H1 (cell line): ENCODE measurements around the gene PTPN3. TPM values are rescaled to one million over a fixed set of nuclear protein-coding genes. Genes with fewer than 3 reads are reported as not detected.

ENCODE experiments used
- CTCF ChIA-PET: fragments of 300-600 bp; sonication (Branson Sonifier 250); formaldehyde crosslinking; loops from one replicate; lab custom pipeline; 2021; ENCODE audit not compliant: partially characterized antibody; lab: Charles Lee
- POLR2A ChIA-PET: fragments of 300-600 bp; sonication (Branson Sonifier 250); formaldehyde crosslinking; loops from one replicate; lab custom pipeline; 2021; ENCODE audit warnings: inconsistent platforms; ENCODE audit not compliant: partially characterized antibody; lab: Charles Lee
- DNase-seq, 2 experiments: peaks; one replicate each; pipeline versions ENCODE4 v3.0.0 to v3.0.0-alpha.2; 2010 to 2022; ENCODE audit warnings: low spot score in 2 of 2, low read depth in 1 of 2, mixed read lengths in 1 of 2
- FAIRE-seq: peaks from 2 replicates; lab custom pipeline; 2011; peaks lifted over from hg19 to GRCh38; lab: Jason Lieb, UNC
- H2AFZ ChIP-seq: 2 replicates; pipeline ENCODE4 v1.8.1; 2012; ENCODE audit warnings: low read length, inconsistent platforms
- H2AK5ac ChIP-seq: 2 replicates; pipeline ENCODE4 v1.6.1; 2013; ENCODE audit warnings: low read depth, low read length
- H2BK120ac ChIP-seq: replicated peaks from 2 replicates; pipeline ENCODE3; 2013; ENCODE audit warnings: low read depth, low read length, inconsistent platforms
- H2BK12ac ChIP-seq: 2 replicates; pipeline ENCODE4 v1.6.1; 2013; ENCODE audit warnings: low read depth, low read length
- H2BK15ac ChIP-seq: 2 replicates; pipeline ENCODE4 v1.6.1; 2013; ENCODE audit warnings: low read length
- H2BK20ac ChIP-seq: 2 replicates; pipeline ENCODE4 v1.6.1; 2013; ENCODE audit warnings: low read length
- H2BK5ac ChIP-seq: 2 replicates; pipeline ENCODE4 v1.6.1; 2013; ENCODE audit warnings: low read depth, low read length
- H3K14ac ChIP-seq: 2 replicates; pipeline ENCODE4 v1.6.1; 2013; ENCODE audit warnings: inconsistent platforms; ENCODE audit not compliant: insufficient read length
- H3K18ac ChIP-seq: 2 replicates; pipeline ENCODE4 v1.6.1; 2013; ENCODE audit warnings: low read length; ENCODE audit errors: extremely low read depth
- H3K23ac ChIP-seq: 2 replicates; pipeline ENCODE4 v1.6.1; 2013; ENCODE audit warnings: inconsistent platforms; ENCODE audit not compliant: insufficient read length
- H3K23me2 ChIP-seq: 2 replicates; pipeline ENCODE4 v1.6.1; 2013; ENCODE audit warnings: low read depth, low read length
- H3K27ac ChIP-seq: 2 replicates; pipeline ENCODE4 v1.6.1; 2011; ENCODE audit warnings: low read depth, low read length, inconsistent platforms
- H3K27me3 ChIP-seq, 4 experiments: replicated peaks in 1 of 4; 1 replicate in 1 of 4; 2 replicates in 3 of 4; pipeline versions ENCODE4 v1.6.1 to v1.8.1; 2011 to 2013; ENCODE audit warnings: low read length in 3 of 4, mild to moderate bottlenecking in 3 of 4, inconsistent platforms in 2 of 4, mixed read lengths in 2 of 4, moderate library complexity in 1 of 4; ENCODE audit not compliant: control insufficient read depth in 3 of 4, insufficient read depth in 3 of 4; ENCODE audit errors: extremely low read depth in 1 of 4
- H3K36me3 ChIP-seq, 4 experiments: 2 replicates each; pipeline versions ENCODE4 v1.6.1 to v1.8.1; 2011 to 2013; ENCODE audit warnings: mild to moderate bottlenecking in 4 of 4, low read length in 3 of 4, moderate library complexity in 2 of 4, control low read depth in 1 of 4, inconsistent platforms in 1 of 4; ENCODE audit not compliant: insufficient read depth in 4 of 4, control insufficient read depth in 2 of 4
- H3K4ac ChIP-seq: replicated peaks from 2 replicates; pipeline ENCODE3; 2013; ENCODE audit warnings: low read length, low read depth, mixed read lengths, inconsistent platforms; ENCODE audit not compliant: insufficient read length
- H3K4me1 ChIP-seq, 4 experiments: replicated peaks in 1 of 4; 1 replicate in 1 of 4; 2 replicates in 3 of 4; pipeline versions ENCODE4 v1.6.1 to v1.8.1; 2011 to 2013; ENCODE audit warnings: low read length in 3 of 4, inconsistent platforms in 2 of 4, mixed read lengths in 1 of 4; ENCODE audit not compliant: insufficient read depth in 4 of 4, control insufficient read depth in 3 of 4
- H3K4me2 ChIP-seq, 2 experiments: 2 replicates each; pipeline versions ENCODE4 v1.6.1 to v1.8.1; 2011 to 2013; ENCODE audit warnings: low read depth in 2 of 2, low read length in 2 of 2, control low read depth in 1 of 2, inconsistent platforms in 1 of 2, mild to moderate bottlenecking in 1 of 2; ENCODE audit not compliant: insufficient read depth in 1 of 2
- H3K4me3 ChIP-seq, 4 experiments: fragments of 200-600, 300-600 bp in 1 of 4; sonication (generic), shearing (Covaris generic), sonication (Bioruptor Twin) in 1 of 4; 2 replicates each; pipeline versions ENCODE4 v1.5.1 to v1.8.1; 2011 to 2016; ENCODE audit warnings: low read length in 4 of 4, low read depth in 3 of 4, control low read depth in 2 of 4, inconsistent platforms in 2 of 4, mild to moderate bottlenecking in 2 of 4, mixed read lengths in 1 of 4, moderate library complexity in 1 of 4; ENCODE audit not compliant: insufficient read depth in 2 of 4; ENCODE audit errors: extremely low read depth in 1 of 4
- H3K56ac ChIP-seq: replicated peaks from 2 replicates; pipeline ENCODE3; 2013; ENCODE audit warnings: low read depth, mild to moderate bottlenecking, mixed read lengths, low read length, inconsistent platforms; ENCODE audit not compliant: insufficient read length
- H3K79me1 ChIP-seq: 2 replicates; pipeline ENCODE4 v1.6.1; 2013; ENCODE audit warnings: low read depth, low read length, control low read depth
- H3K79me2 ChIP-seq, 2 experiments: 2 replicates each; pipeline versions ENCODE4 v1.6.1 to v1.8.1; 2012 to 2013; ENCODE audit warnings: low read length in 2 of 2, mild to moderate bottlenecking in 2 of 2, inconsistent platforms in 1 of 2; ENCODE audit not compliant: insufficient read depth in 2 of 2, control insufficient read depth in 1 of 2
- H3K9ac ChIP-seq, 4 experiments: replicated peaks in 1 of 4; 1 replicate in 1 of 4; 2 replicates in 3 of 4; pipeline versions ENCODE4 v1.6.1 to v1.8.1; 2011 to 2013; ENCODE audit warnings: low read depth in 3 of 4, low read length in 3 of 4, control low read depth in 2 of 4, mild to moderate bottlenecking in 2 of 4, moderate library complexity in 2 of 4, inconsistent platforms in 1 of 4; ENCODE audit errors: extremely low read depth in 1 of 4
- H3K9me3 ChIP-seq, 2 experiments: 2 replicates each; pipeline versions ENCODE4 v1.6.1 to v1.8.1; 2012 to 2013; ENCODE audit warnings: mild to moderate bottlenecking in 2 of 2, moderate library complexity in 2 of 2, control low read depth in 1 of 2, inconsistent platforms in 1 of 2, low read depth in 1 of 2, low read length in 1 of 2, mixed read lengths in 1 of 2; ENCODE audit not compliant: insufficient read depth in 2 of 2
- H4K20me1 ChIP-seq, 2 experiments: replicated peaks in 1 of 2; 2 replicates each; pipeline versions ENCODE3 to v1.8.1; 2011 to 2013; ENCODE audit warnings: inconsistent platforms in 2 of 2, low read length in 2 of 2, mild to moderate bottlenecking in 1 of 2; ENCODE audit not compliant: insufficient read depth in 2 of 2, control insufficient read depth in 1 of 2
- H4K5ac ChIP-seq: 2 replicates; pipeline ENCODE4 v1.6.1; 2013; ENCODE audit warnings: low read length, low read depth, mixed read lengths, inconsistent platforms; ENCODE audit not compliant: insufficient read length
- H4K8ac ChIP-seq: 2 replicates; pipeline ENCODE4 v1.8.0; 2013; ENCODE audit warnings: mild to moderate bottlenecking, moderate library complexity, low read length, inconsistent platforms; ENCODE audit not compliant: insufficient read depth; ENCODE audit errors: extremely low read depth
- H4K91ac ChIP-seq: replicated peaks from 2 replicates; pipeline ENCODE3; 2013; ENCODE audit warnings: low read length, mixed read lengths, inconsistent platforms; ENCODE audit not compliant: insufficient read length
- ATF3 ChIP-seq: IDR thresholded peaks from 2 replicates; pipeline ENCODE4 v1.6.1; 2011; ENCODE audit warnings: low read depth, mild to moderate bottlenecking, low read length; ENCODE audit not compliant: insufficient read depth
- BRCA1 ChIP-seq: IDR thresholded peaks from 2 replicates; pipeline ENCODE4 v1.6.1; 2012; ENCODE audit warnings: low read depth, low read length, improper control_type of control experiment
- CBX5 ChIP-seq: fragments of 300-800, 300-1000 bp; sonication (generic); IDR thresholded peaks from 2 replicates; pipeline ENCODE4 v1.7.1; 2016; ENCODE audit warnings: antibody characterized with exemption, low read length, low read depth
- EP300 ChIP-seq, 2 experiments: IDR thresholded peaks; 1 replicate in 1 of 2; 2 replicates in 1 of 2; pipeline ENCODE4 v1.6.1; 2011 to 2012; ENCODE audit warnings: low read depth in 2 of 2, low read length in 2 of 2, mild to moderate bottlenecking in 2 of 2, borderline replicate concordance in 1 of 2, inconsistent platforms in 1 of 2, moderate library complexity in 1 of 2
- EZH2 ChIP-seq: fragments of 200-600 bp; sonication (generic); IDR thresholded peaks from 2 replicates; pipeline ENCODE4 v1.7.1; 2012; ENCODE audit warnings: low read depth, mild to moderate bottlenecking, moderate library complexity, low read length, inconsistent platforms; ENCODE audit not compliant: severe bottlenecking
- PHF8 ChIP-seq: fragments of 200-600 bp; sonication (generic); conservative IDR thresholded peaks from 2 replicates; pipeline ENCODE4 v1.7.1; 2012; ENCODE audit warnings: low read depth, mild to moderate bottlenecking, inconsistent platforms, low read length, moderate library complexity
- POLR2AphosphoS5 ChIP-seq: IDR thresholded peaks from 2 replicates; pipeline ENCODE4 v1.6.1; 2011; ENCODE audit warnings: low read depth, low read length
- SRF ChIP-seq: IDR thresholded peaks from 2 replicates; pipeline ENCODE4 v1.6.1; 2011; ENCODE audit warnings: mild to moderate bottlenecking, low read depth, low read length, moderate library complexity
- SUZ12 ChIP-seq: fragments of 200-600 bp; sonication (generic); IDR thresholded peaks from 2 replicates; pipeline ENCODE4 v1.6.1; 2012; ENCODE audit warnings: mild to moderate bottlenecking, inconsistent platforms, low read length, moderate library complexity, mixed read lengths
- TBP ChIP-seq: IDR thresholded peaks from 2 replicates; pipeline ENCODE4 v1.6.1; 2011; ENCODE audit warnings: low read depth, low read length, improper control_type of control experiment
- TCF12 ChIP-seq: IDR thresholded peaks from 2 replicates; pipeline ENCODE4 v1.6.1; 2011; ENCODE audit warnings: low read depth, mild to moderate bottlenecking, low read length
- ZNF274 ChIP-seq: IDR thresholded peaks from 2 replicates; pipeline ENCODE4 v1.7.0; 2012; ENCODE audit warnings: low read length, borderline replicate concordance; ENCODE audit errors: extremely low read depth
- WGBS, 2 experiments: shearing (Covaris generic) in 1 of 2; methylation state at CpG; one replicate each; pipeline versions ENCODE4 v1.1.6 to v1.1.7; 2013 to 2015; ENCODE audit warnings: low lambda C conversion rate in 2 of 2, mixed read lengths in 2 of 2, inconsistent platforms in 1 of 2, low coverage in 1 of 2, missing lambda C conversion rate in 1 of 2; ENCODE audit not compliant: insufficient replicate concordance in 2 of 2, insufficient coverage in 1 of 2, insufficient read length in 1 of 2; ENCODE audit errors: extremely low coverage in 1 of 2, missing lambda C conversion rate in 1 of 2; 5-methylcytosine and 5-hydroxymethylcytosine counted together
- polyA plus RNA-seq, 7 experiments: library from polyadenylated mRNA; depleted of rRNA in 3 of 7; stranded (reverse) in 5 of 7; unstranded in 2 of 7; fragments of >200 nt in 5 of 7; fragments of 200-250 nt in 2 of 7; gene quantifications; 1 replicate in 5 of 7; 2 replicates in 1 of 7; 4 replicates in 1 of 7; pipeline versions ENCODE4 v1.2.1 to v1.2.3, GENCODE V29; 2011 to 2013; ENCODE audit warnings: missing spikeins in 2 of 7, mixed read lengths in 2 of 7
- total RNA-seq: library from RNA; stranded (reverse); fragmentation: NEBNext Ultra II Directional; extraction: Animal tissue kit (Norgen Biotek cat#: 25700); gene quantifications from 2 replicates; pipeline ENCODE4 v1.2.1, GENCODE V29; 2021

Gene PTPN3
- total and polyA plus RNA-seq, 2 of the 8 experiments (the other 6 are each of a cell fraction or from before 2014, with no cell fraction given), result 2.9 to 3.7 TPM

DNA sequence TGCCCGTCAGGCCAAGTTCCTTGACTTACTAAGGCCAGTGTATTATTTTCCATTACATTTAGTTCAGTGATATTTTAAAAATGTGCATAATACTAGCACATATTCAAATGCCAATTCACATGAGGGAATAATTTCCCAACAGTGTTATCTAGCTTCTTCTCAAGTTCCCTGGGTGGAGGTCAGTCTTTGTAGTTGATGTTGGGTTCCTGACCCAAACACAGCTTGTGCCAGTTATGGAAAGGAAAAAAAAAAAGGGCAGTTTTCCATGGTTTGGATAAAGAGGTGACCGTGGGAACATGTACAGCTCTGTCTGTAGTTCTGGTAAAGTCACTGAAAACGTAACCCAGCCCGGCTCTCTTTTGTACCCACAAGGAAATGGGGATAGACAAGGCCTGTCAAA lies 11.5 kb upstream of the PTPN3 start:
- ChIA-PET CTCF (interaction anchor here (0.7 to 1.5 kb wide), 7 partner anchors 9 to 69 kb away, joined by 3 to 8 read pairs (median 4); no protein-coding TSS in a partner anchor), POLR2A (interaction anchor here (0.6 kb wide), 1 partner anchor 9 kb away, joined by 3 read pairs; no protein-coding TSS in a partner anchor)
- no peak overlapping the region for H4K5ac ChIP-seq
- no peak for FAIRE-seq
- no peak overlapping the region for H4K91ac ChIP-seq
- no peaks in the 10 kb centered on the region for H3K79me2 ChIP-seq
- no peak overlapping the region for H3K9ac ChIP-seq
- no peaks in the 10 kb centered on the region for H3K27me3 ChIP-seq
- no peak overlapping the region for H4K8ac ChIP-seq
- 63% methylated on average over 4 of the region's 4 CpGs; no CpG with 5 or more reads in 1 of the 2 experiments for WGBS, 2 experiments
- no peak overlapping the region for H3K14ac ChIP-seq
- no peaks in the 10 kb centered on the region for H4K20me1 ChIP-seq
- H2BK120ac ChIP-seq, result no peak overlapping the region
- no peak for DNase-seq
- H3K18ac ChIP-seq, result no peak overlapping the region
- no peak overlapping the region for H2AFZ ChIP-seq
- no peak overlapping the region for H2BK5ac ChIP-seq
- H2BK12ac ChIP-seq, result no peak overlapping the region
- no peaks in the 10 kb centered on the region for H3K79me1 ChIP-seq
- no peaks in the 10 kb centered on the region for H3K23me2 ChIP-seq
- no peaks in the 10 kb centered on the region for H3K4me1 ChIP-seq
- no peak overlapping the region for H3K4me2 ChIP-seq
- no peak overlapping the region for H2AK5ac ChIP-seq
- no peak overlapping the region for H3K4me3 ChIP-seq
- H3K56ac ChIP-seq, result no peak overlapping the region
- H3K23ac ChIP-seq, result no peak overlapping the region
- H2BK15ac ChIP-seq, result no peak overlapping the region
- H2BK20ac ChIP-seq, result no peak overlapping the region
- no peak overlapping the region for H3K4ac ChIP-seq
- no peak overlapping the region for H3K27ac ChIP-seq
- H3K36me3 ChIP-seq, result no peaks in the 10 kb centered on the region
- no peaks in the 10 kb centered on the region for H3K9me3 ChIP-seq
- TF ChIP-seq PHF8, result no peak
- no peak for TF ChIP-seq SUZ12
- TF ChIP-seq EP300 (IDR thresholded peaks at IDR 0.05; ENCODE audit: borderline replicate concordance in 1 of 2, low read depth in 2 of 2, low read length in 2 of 2), result no peak
- no peak for TF ChIP-seq SRF
- no peak for TF ChIP-seq ZNF274
- TF ChIP-seq ATF3, result no peak
- TF ChIP-seq TCF12, result no peak
- no peak for TF ChIP-seq TBP
- TF ChIP-seq BRCA1, result no peak
- TF ChIP-seq POLR2AphosphoS5, result no peak
- TF ChIP-seq EZH2, result no peak
- no peak for TF ChIP-seq CBX5
